Stimulated activated CD8-positive, alpha-beta memory T cell treated with anti-CD3 and anti-CD28 coated beads, Interleukin-4, amount 100 ng/mL, for 24 hours (primary cell): ENCODE results near the gene UBE2M.
"Not testable (repeated sequence)": the region's sequence is repeated elsewhere in the genome, so short reads cannot be mapped to it uniquely, and the experiment has no call there.

Source experiments
- DNase-seq: peaks from one replicate; pipeline ENCODE4 v3.0.0-alpha.2; 2020; ENCODE audit warnings: low read depth

The UBE2M gene

GRCh38 chr19:58539169-58539559 is 19.2 kb downstream of the UBE2M start:
- not testable (repeated sequence) for DNase-seq

GRCh38 chr19:58538257-58539168 is 19.9 kb downstream of the UBE2M start:
- no peak for DNase-seq

- DNase-seq = no peak
Measured at GRCh38 chr19:58536852-58537798, 21.3 kb downstream of the UBE2M start.

GRCh38 chr19:58535857-58536256 is 22.6 kb downstream of the UBE2M start:
- no peak for DNase-seq

- no peak for DNase-seq
Measured at GRCh38 chr19:58531034-58531840, 27.2 kb downstream of the UBE2M start.

GRCh38 chr19:58529405-58529804 is 29.0 kb downstream of the UBE2M start:
- DNase-seq = no peak

- no peak for DNase-seq
Measured at GRCh38 chr19:58522709-58523108, 35.7 kb downstream of the UBE2M start.

- DNase-seq = no peak
Measured at GRCh38 chr19:58521651-58522050, 36.8 kb downstream of the UBE2M start.

GRCh38 chr19:58520257-58520599 is 38.2 kb downstream of the UBE2M start:
- no peak for DNase-seq

GRCh38 chr19:58519355-58520256 is 38.8 kb downstream of the UBE2M start, which contains the start of gene ZBTB45:
TSS of gene ZBTB45 (minus strand) at chr19:58519810. CDS start at chr19:58517673, 2,137 bp downstream.
- peak; percentile 85 for DNase-seq

GRCh38 chr19:58519087-58519354 is 39.4 kb downstream of the UBE2M start:
- peak; percentile 23 for DNase-seq

- no peak for DNase-seq
Measured at GRCh38 chr19:58518256-58519086, 39.9 kb downstream of the UBE2M start.

GRCh38 chr19:58516964-58517833 is 41.2 kb downstream of the UBE2M start:
- no peak for DNase-seq

GRCh38 chr19:58516246-58516836 is 42.1 kb downstream of the UBE2M start:
- no peak for DNase-seq

GRCh38 chr19:58515259-58515658 is 43.2 kb downstream of the UBE2M start:
- no peak for DNase-seq

- DNase-seq = no peak
Measured at GRCh38 chr19:58514564-58515022, 43.8 kb downstream of the UBE2M start.

GRCh38 chr19:58513694-58514563 is 44.5 kb downstream of the UBE2M start:
- DNase-seq = peak; percentile 93
